Cerebellar cortex (tissue), 1 donor: ENCODE measurements around the gene PCDH15.

ENCODE experiments used
- DNase-seq: peaks from one replicate; pipeline ENCODE4 v3.0.0-alpha.2; 2015; ENCODE audit warnings: low spot score

The PCDH15 gene

GRCh38 chr10:54372179-54372578, 428.9 kb downstream of the PCDH15 start:
- no peak for DNase-seq

GRCh38 chr10:54368984-54369383, 432.0 kb downstream of the PCDH15 start:
- no peak for DNase-seq

GRCh38 chr10:54363390-54363789, 437.6 kb downstream of the PCDH15 start:
- no peak for DNase-seq

- no peak for DNase-seq
Measured at GRCh38 chr10:54342058-54342457, 459.0 kb downstream of the PCDH15 start.

GRCh38 chr10:54335296-54335695, 465.7 kb downstream of the PCDH15 start:
- no peak for DNase-seq

- no peak for DNase-seq
Measured at GRCh38 chr10:54319341-54319740, 481.7 kb downstream of the PCDH15 start.

GRCh38 chr10:54318470-54318869, 482.6 kb downstream of the PCDH15 start:
- DNase-seq, result no peak

- DNase-seq, result no peak
Measured at GRCh38 chr10:54314430-54314829, 486.6 kb downstream of the PCDH15 start.

GRCh38 chr10:54284526-54285193, 516.4 kb downstream of the PCDH15 start:
- DNase-seq, result no peak

- no peak for DNase-seq
Measured at GRCh38 chr10:54282012-54282411, 519.0 kb downstream of the PCDH15 start.

- no peak for DNase-seq
Measured at GRCh38 chr10:54266395-54266794, 534.6 kb downstream of the PCDH15 start.

- no peak for DNase-seq
Measured at GRCh38 chr10:54262726-54263125, 538.3 kb downstream of the PCDH15 start.

GRCh38 chr10:54259104-54259503, 541.9 kb downstream of the PCDH15 start:
- no peak for DNase-seq

- DNase-seq, result no peak
Measured at GRCh38 chr10:54234832-54235231, 566.2 kb downstream of the PCDH15 start.

GRCh38 chr10:54203401-54203800, 597.6 kb downstream of the PCDH15 start:
- DNase-seq, result no peak

GRCh38 chr10:54198051-54198450, 603.0 kb downstream of the PCDH15 start:
- no peak for DNase-seq

GRCh38 chr10:54194806-54195205, 606.2 kb downstream of the PCDH15 start:
- no peak for DNase-seq

GRCh38 chr10:54159924-54160323, 641.1 kb downstream of the PCDH15 start:
- no peak for DNase-seq

GRCh38 chr10:54148508-54148907, 652.5 kb downstream of the PCDH15 start:
- no peak for DNase-seq

- DNase-seq, result no peak
Measured at GRCh38 chr10:54139819-54140428, 661.1 kb downstream of the PCDH15 start.

GRCh38 chr10:54137396-54137795, 663.6 kb downstream of the PCDH15 start:
- no peak for DNase-seq

GRCh38 chr10:54133203-54133602, 667.8 kb downstream of the PCDH15 start:
- no peak for DNase-seq

GRCh38 chr10:54131833-54132232, 669.2 kb downstream of the PCDH15 start:
- no peak for DNase-seq

- no peak for DNase-seq
Measured at GRCh38 chr10:54130394-54130793, 670.6 kb downstream of the PCDH15 start.
